ENCODE data around the gene NLGN2. TPM values are rescaled to one million over a fixed set of nuclear protein-coding genes. Genes with fewer than 3 reads are reported as not detected.

Gene NLGN2
- total RNA-seq, 1 donor from 2014 or later: 30.3 TPM

DNA sequence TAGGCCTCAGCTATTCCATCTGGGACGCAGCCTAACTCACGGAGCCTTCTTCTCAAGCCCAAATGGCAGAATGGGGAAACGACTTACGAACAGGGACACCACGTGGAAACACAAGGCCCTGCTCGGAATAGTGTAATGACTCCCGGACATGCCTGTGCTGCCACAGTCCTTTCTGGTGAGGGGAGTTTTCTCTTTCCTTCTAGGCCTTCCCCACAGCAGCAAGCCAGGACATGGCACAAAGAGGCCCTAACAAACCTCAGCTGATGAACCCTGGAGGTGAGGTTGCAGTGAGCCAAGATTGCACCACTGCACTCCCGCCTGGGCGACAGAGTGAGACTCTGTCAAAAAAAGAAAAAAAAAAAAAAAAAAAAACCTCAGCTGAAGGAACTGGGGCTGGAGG is 56.4 kb downstream of the NLGN2 start:
- Mint-ChIP-seq H3K9me3 (ENCODE audit: low read depth) (no peaks in the 10 kb centered on the region), H3K4me1 (ENCODE audit: low read depth) (peaks cover 4% of the 10 kb centered on the region), H3K27ac (no peak overlapping the region), H3K4me3 (ENCODE audit: low read depth) (no peak overlapping the region), H3K36me3 (ENCODE audit: insufficient read depth) (no peaks in the 10 kb centered on the region), H3K27me3 (no peaks in the 10 kb centered on the region)
- TF ChIP-seq, protein P1, sequence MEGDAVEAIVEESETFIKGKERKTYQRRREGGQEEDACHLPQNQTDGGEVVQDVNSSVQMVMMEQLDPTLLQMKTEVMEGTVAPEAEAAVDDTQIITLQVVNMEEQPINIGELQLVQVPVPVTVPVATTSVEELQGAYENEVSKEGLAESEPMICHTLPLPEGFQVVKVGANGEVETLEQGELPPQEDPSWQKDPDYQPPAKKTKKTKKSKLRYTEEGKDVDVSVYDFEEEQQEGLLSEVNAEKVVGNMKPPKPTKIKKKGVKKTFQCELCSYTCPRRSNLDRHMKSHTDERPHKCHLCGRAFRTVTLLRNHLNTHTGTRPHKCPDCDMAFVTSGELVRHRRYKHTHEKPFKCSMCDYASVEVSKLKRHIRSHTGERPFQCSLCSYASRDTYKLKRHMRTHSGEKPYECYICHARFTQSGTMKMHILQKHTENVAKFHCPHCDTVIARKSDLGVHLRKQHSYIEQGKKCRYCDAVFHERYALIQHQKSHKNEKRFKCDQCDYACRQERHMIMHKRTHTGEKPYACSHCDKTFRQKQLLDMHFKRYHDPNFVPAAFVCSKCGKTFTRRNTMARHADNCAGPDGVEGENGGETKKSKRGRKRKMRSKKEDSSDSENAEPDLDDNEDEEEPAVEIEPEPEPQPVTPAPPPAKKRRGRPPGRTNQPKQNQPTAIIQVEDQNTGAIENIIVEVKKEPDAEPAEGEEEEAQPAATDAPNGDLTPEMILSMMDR (IDR thresholded peaks at IDR 0.05; ENCODE audit: unreplicated experiment): no peak
- no peak for DNase-seq (ENCODE audit: low spot score, unreplicated experiment)

DNA sequence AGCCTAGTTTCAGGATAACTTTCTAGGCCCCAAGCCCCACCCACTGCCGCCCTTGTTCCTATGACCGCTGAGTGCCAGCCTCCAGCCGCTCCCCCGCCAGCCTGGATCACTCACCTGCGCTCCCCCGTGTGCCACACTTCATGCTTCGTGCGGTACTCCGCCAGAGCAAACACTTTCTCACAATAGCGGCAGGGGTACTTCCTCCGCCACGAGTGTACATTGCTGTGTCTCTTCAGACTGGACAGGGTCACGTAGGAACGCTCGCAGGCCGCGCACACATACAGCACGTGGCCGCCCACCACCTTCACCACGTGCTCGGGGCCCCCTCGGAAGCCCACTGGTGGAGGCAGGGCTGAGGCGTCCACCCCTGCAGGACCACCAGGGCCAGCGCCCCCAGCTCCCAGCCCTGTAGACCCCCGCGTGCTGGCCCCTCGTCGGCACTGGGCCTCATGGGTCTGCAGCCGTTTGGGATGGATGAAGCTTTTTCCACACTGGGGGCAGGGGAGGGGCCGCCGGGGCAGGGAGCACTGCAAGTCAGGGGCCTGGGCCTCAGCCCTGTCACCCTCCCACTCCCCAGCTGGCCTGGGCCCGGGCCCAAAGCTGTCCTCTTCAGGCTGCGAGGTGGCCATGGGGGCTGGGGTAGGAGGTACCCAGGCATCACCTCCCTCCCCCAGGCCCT is 58.1 kb downstream of the NLGN2 start:
- TF ChIP-seq, protein P1 (IDR thresholded peaks at IDR 0.05; ENCODE audit: unreplicated experiment): no peak
- Mint-ChIP-seq H3K9me3 (ENCODE audit: low read depth) (no peaks in the 10 kb centered on the region), H3K4me1 (ENCODE audit: low read depth) (peaks cover 4% of the 10 kb centered on the region), H3K36me3 (ENCODE audit: insufficient read depth) (no peaks in the 10 kb centered on the region), H3K4me3 (ENCODE audit: low read depth) (no peak overlapping the region), H3K27me3 (no peaks in the 10 kb centered on the region), H3K27ac (no peak overlapping the region)
- DNase-seq (ENCODE audit: low spot score, unreplicated experiment): no peak

DNA sequence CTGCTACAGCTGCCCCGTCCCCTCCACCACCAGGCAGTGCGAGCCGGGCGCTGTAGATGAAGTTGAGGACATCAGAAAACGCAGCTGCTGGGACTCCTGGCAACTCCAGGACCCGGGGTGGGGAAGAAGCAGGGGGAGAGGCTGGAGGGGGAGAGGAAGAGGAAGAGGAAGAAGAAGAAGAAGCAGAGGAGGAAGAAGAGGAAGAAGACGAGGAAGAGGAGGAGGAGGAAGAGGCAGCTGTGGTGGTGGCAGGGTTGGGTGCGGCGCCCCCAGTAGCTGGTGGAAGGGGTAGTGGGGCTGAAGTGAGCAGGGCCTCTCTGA is 58.6 kb downstream of the NLGN2 start:
- Mint-ChIP-seq H3K4me3 (ENCODE audit: low read depth) (no peak overlapping the region), H3K4me1 (ENCODE audit: low read depth) (peaks cover 4% of the 10 kb centered on the region), H3K36me3 (ENCODE audit: insufficient read depth) (no peaks in the 10 kb centered on the region), H3K27me3 (no peaks in the 10 kb centered on the region), H3K9me3 (ENCODE audit: low read depth) (no peaks in the 10 kb centered on the region), H3K27ac (no peak overlapping the region)
- TF ChIP-seq, protein P1 (IDR thresholded peaks at IDR 0.05; ENCODE audit: unreplicated experiment): no peak
- DNase-seq (ENCODE audit: low spot score, unreplicated experiment): no peak

DNA sequence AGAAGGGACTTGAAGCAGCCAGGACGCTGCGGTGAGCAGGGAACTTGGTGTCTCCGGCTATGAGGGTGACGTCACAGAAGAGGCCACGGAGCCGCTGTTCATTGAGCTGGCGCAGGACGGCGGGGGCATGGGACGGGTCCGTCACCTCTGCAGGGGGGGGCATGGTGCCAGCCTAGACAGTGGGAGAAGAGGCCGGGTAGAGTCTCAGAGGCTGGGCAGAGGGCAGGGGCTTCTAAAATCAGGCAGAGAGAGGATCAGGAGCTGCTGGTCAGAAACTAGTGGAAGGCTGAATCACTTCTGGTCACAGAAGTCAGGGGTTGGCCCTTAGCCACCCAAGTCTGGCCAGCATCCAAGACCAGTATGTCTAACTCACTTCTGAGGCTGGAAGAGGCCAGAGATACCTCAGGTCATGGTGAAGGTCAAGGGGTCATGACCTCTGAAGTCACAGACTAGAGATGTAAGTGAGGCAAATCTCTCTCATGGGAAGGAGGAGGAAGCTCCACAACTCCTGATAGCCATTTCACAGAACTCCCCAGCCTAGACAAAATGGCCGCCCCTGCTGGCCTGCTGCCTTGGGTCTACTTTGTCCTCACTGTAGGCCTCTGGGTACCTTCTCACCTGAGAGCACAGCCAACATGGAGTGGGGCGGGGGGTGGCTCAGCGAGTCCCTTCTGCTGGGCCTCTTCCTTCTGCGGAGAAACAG is 59.1 kb downstream of the NLGN2 start:
- Mint-ChIP-seq H3K27ac (no peak overlapping the region), H3K4me1 (ENCODE audit: low read depth) (peaks cover 4% of the 10 kb centered on the region)

DNA sequence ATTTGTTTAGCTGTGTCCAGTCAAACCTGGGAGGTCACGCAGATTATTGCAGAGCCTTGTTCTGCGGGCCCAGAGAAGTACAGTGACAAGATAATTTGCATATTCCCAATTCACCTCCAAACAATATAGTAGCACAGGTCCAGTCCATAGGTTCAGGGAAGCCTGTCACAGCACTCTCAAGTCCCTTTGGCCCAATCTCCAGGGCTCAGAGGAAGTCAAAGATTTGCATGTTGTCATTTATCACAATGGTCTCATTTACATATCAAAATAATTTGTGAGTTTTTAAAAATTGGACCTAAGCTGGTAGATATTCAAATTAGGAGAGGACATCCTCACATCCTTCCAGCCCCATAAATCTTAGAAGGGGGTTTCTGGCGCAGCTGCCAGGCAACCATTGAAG is 59.9 kb downstream of the NLGN2 start:
- no peaks in the 10 kb centered on the region for H3K36me3 Mint-ChIP-seq (ENCODE audit: insufficient read depth)
- H3K9me3 Mint-ChIP-seq (ENCODE audit: low read depth): no peaks in the 10 kb centered on the region
- no peak for DNase-seq (ENCODE audit: low spot score, unreplicated experiment)
- no peak overlapping the region for H3K4me3 Mint-ChIP-seq (ENCODE audit: low read depth)
- peak overlapping the region; percentile 90 for H3K27ac Mint-ChIP-seq
- TF ChIP-seq, protein P1 (IDR thresholded peaks at IDR 0.05; ENCODE audit: unreplicated experiment): no peak
- H3K27me3 Mint-ChIP-seq: no peaks in the 10 kb centered on the region
- H3K4me1 Mint-ChIP-seq (ENCODE audit: low read depth): peaks cover 4% of the 10 kb centered on the region

More for the DNA sequence above, 59.1 kb downstream of the NLGN2 start:
- TF ChIP-seq, protein P1 (IDR thresholded peaks at IDR 0.05; ENCODE audit: unreplicated experiment): no peak
- H3K36me3 Mint-ChIP-seq (ENCODE audit: insufficient read depth): no peaks in the 10 kb centered on the region
- DNase-seq (ENCODE audit: low spot score, unreplicated experiment): no peak
- H3K9me3 Mint-ChIP-seq (ENCODE audit: low read depth): no peaks in the 10 kb centered on the region
- H3K4me3 Mint-ChIP-seq (ENCODE audit: low read depth): no peak overlapping the region
- H3K27me3 Mint-ChIP-seq: no peaks in the 10 kb centered on the region
